ENCODE measurements around the gene IGF2BP2.
"Not testable (repeated sequence)": the region's sequence is repeated elsewhere in the genome, so short reads cannot be mapped to it uniquely, and the experiment has no call there.

The IGF2BP2 gene

GRCh38 chr3:185711255-185711870 is 113.5 kb downstream of the IGF2BP2 start:
- no peak for DNase-seq (ENCODE audit: low read depth)

GRCh38 chr3:185709251-185709955 is 115.4 kb downstream of the IGF2BP2 start:
- DNase-seq (ENCODE audit: low read depth), result no peak

GRCh38 chr3:185708392-185708791 is 116.5 kb downstream of the IGF2BP2 start:
- no peak for DNase-seq (ENCODE audit: low read depth)

GRCh38 chr3:185705498-185705897 is 119.3 kb downstream of the IGF2BP2 start:
- DNase-seq (ENCODE audit: low read depth), result no peak

- DNase-seq (ENCODE audit: low read depth), result no peak
These were observed 122.3 kb downstream of the IGF2BP2 start for GRCh38 chr3:185702262-185703225.

- no peak for DNase-seq (ENCODE audit: low read depth)
These were observed 123.1 kb downstream of the IGF2BP2 start for GRCh38 chr3:185701611-185702261.

GRCh38 chr3:185699927-185700326 is 124.9 kb downstream of the IGF2BP2 start:
- DNase-seq (ENCODE audit: low read depth), result no peak

GRCh38 chr3:185697228-185697627 is 127.6 kb downstream of the IGF2BP2 start:
- not testable (repeated sequence) for DNase-seq (ENCODE audit: low read depth)

- DNase-seq (ENCODE audit: low read depth), result no peak
These were observed 128.8 kb downstream of the IGF2BP2 start for GRCh38 chr3:185696039-185696438.

- no peak for DNase-seq (ENCODE audit: low read depth)
These were observed 130.7 kb downstream of the IGF2BP2 start for GRCh38 chr3:185693985-185694653.

- DNase-seq (ENCODE audit: low read depth), result no peak
These were observed 133.2 kb downstream of the IGF2BP2 start for GRCh38 chr3:185691622-185692021.

- DNase-seq (ENCODE audit: low read depth), result no peak
These were observed 137.5 kb downstream of the IGF2BP2 start for GRCh38 chr3:185687271-185687878.

- DNase-seq (ENCODE audit: low read depth), result no peak
These were observed 139.4 kb downstream of the IGF2BP2 start for GRCh38 chr3:185685231-185686035.

- DNase-seq (ENCODE audit: low read depth), result no peak
These were observed 144.6 kb downstream of the IGF2BP2 start for GRCh38 chr3:185680231-185680630.

- no peak for DNase-seq (ENCODE audit: low read depth)
These were observed 146.8 kb downstream of the IGF2BP2 start for GRCh38 chr3:185678027-185678426.

GRCh38 chr3:185677146-185677829 is 147.6 kb downstream of the IGF2BP2 start:
- no peak for DNase-seq (ENCODE audit: low read depth)

- no peak for DNase-seq (ENCODE audit: low read depth)
These were observed 157.3 kb downstream of the IGF2BP2 start for GRCh38 chr3:185667574-185667973.

GRCh38 chr3:185663929-185664328 is 160.9 kb downstream of the IGF2BP2 start:
- DNase-seq (ENCODE audit: low read depth), result no peak

- no peak for DNase-seq (ENCODE audit: low read depth)
These were observed 163.1 kb downstream of the IGF2BP2 start for GRCh38 chr3:185661772-185662171.

GRCh38 chr3:185661296-185661695 is 163.5 kb downstream of the IGF2BP2 start:
- DNase-seq (ENCODE audit: low read depth), result not testable (repeated sequence)

All from activated T-cell treated with anti-CD3 and anti-CD28 coated beads for 1 hour (primary cell).